ENCODE measurements around the gene MYO1H.

Gene MYO1H

DNA sequence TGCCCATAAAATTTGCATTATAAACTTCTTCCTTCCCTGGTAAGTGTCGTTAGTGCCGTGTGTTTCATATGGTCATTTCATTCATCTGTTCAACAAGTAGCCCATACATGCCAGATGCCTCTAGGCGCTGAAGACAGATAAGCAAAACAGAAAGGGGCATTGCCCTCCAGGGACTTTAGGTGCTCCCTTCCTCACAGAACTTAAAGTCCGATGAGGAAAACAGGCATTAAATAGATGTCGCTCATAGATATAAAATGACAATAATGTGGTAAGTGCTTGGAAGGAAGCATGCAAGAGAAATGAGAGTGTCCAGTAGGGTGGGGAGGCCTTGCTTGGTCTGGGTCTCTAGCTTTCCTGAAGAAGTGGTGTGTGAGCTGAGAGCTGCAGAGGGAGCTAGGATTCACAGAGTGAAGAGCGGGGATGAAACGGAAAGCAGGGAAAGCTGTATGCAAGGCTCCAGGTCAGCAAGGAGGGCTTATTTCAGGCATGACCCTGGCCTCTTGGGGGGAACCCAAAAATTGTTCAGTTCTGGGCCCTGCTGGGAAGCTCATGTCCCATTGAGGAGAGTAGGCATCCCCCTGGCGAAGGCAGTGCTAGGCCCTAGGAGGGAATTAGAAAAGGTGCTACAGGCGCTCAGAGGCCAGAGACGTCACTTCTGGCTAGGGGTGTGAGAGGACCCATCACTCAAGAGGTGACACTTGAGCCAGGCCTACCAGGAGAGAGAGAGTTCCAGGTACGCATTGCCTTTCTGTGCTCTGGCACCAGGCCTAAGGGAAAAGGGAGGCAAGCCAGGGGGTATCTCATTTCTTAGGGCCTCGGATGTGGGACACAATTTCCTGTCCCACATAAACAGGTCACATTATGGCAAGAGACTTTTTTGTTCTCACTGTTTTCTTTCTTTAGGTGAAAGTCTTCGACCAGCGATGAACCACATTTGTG lies 141.6 kb downstream of the MYO1H start:
- Mint-ChIP-seq H3K36me3 (ENCODE audit: low read depth) (peaks cover 93% of the 10 kb centered on the region), H3K9me3 (no peaks in the 10 kb centered on the region), H3K4me1 (ENCODE audit: low read depth) (no peaks in the 10 kb centered on the region), H3K4me3 (no peak overlapping the region), H3K27me3 (no peaks in the 10 kb centered on the region), H3K27ac (no peak overlapping the region)
- no peak for DNase-seq

DNA sequence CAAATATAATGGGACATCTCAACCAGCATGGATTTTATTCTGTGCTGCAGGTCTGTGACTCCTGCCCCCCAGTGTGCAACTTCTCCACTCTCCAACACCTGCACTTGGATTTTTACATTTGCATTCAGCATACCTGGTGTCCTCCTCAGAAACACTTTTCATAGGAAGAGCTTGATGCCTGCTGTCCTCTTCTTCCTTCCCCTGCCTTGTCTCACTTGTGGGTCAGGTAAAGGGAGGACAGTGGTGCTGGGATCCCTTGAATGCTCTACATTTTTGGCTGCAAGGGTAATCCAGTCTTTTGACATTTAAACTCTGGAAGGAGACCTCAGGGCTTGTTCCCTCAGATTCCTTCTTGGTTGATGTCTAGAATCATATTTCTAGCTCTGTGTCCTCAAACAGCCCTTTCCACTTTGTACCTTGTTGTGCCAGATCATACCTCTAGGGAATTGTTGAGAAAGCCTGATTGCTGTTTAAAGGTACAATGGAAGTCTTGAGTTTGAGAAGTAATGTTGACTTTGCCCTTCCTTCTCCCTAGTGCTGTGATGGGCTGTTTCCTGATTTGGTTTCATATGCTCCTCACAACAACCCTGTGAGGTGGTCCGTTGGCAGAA lies 142.4 kb downstream of the MYO1H start:
- Mint-ChIP-seq H3K36me3 (ENCODE audit: low read depth) (peaks cover 93% of the 10 kb centered on the region), H3K4me1 (ENCODE audit: low read depth) (no peaks in the 10 kb centered on the region), H3K27me3 (no peaks in the 10 kb centered on the region), H3K27ac (no peak overlapping the region), H3K4me3 (no peak overlapping the region), H3K9me3 (no peaks in the 10 kb centered on the region)
- DNase-seq: no peak

DNA sequence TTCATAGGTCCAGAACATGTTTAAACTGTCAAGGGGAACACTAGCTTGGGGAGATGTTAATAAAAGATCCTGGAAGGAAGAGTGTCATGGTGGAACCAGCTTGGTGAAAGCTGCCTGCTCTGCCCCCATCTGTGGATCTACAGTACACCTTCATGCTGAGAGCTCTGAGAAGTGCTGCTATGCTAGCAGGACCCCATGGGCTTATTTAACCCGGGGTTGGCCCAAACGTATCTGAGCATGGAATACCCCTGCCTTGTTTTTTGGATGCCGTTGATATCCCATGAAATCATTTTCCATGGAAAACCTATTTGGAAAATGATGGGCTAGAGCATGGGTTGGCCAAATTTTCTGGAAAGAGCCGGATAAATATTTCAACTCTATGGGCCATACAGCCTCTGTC lies 144.0 kb downstream of the MYO1H start:
- no peaks in the 10 kb centered on the region for H3K4me1 Mint-ChIP-seq (ENCODE audit: low read depth)
- H3K9me3 Mint-ChIP-seq: no peaks in the 10 kb centered on the region
- H3K27me3 Mint-ChIP-seq: no peaks in the 10 kb centered on the region
- H3K36me3 Mint-ChIP-seq (ENCODE audit: low read depth): peaks cover 93% of the 10 kb centered on the region
- no peak overlapping the region for H3K27ac Mint-ChIP-seq
- DNase-seq: no peak
- H3K4me3 Mint-ChIP-seq: no peak overlapping the region

DNA sequence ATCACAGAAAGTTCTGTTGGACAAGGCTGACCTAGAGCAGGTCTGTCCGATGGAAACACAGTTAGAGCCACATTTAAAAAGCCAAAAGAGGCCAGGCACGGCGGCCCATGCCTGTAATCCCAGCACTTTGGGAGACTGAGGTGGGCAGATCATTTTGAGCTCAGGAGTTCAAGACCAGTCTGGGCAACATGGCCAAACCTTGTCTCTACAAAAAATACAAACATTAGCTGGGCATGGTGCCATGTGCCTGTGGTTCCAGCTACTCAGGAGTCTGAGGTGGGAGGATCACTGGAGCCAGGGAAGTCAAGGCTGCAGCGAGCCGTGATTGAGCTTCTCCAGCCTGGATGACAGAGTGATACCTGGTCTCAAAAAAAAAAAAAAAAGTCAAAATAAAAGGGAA lies 144.7 kb downstream of the MYO1H start:
- no peak for DNase-seq
- no peaks in the 10 kb centered on the region for H3K4me1 Mint-ChIP-seq (ENCODE audit: low read depth)
- H3K4me3 Mint-ChIP-seq: no peak overlapping the region
- H3K27me3 Mint-ChIP-seq: no peaks in the 10 kb centered on the region
- peaks cover 90% of the 10 kb centered on the region for H3K36me3 Mint-ChIP-seq (ENCODE audit: low read depth)
- no peak overlapping the region for H3K27ac Mint-ChIP-seq
- H3K9me3 Mint-ChIP-seq: no peaks in the 10 kb centered on the region

DNA sequence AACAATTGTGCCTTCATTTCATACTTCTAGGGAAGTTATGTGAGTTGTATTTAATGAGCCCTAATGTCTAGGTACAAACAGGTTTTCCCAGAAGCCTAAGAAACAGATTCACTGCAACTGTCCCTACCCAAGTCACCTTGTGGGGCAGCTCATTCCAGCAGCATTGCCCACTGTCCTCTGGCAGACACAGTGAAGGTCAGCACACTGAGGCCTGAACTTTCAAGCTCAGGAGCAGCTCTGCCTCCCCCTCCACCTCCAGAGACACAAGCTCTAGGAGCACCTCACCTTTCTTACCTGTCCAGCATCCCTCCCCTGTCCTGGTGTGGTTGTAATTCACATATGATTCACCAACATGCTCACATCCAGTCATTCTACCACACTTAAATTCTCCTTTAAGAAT lies 145.4 kb downstream of the MYO1H start:
- DNase-seq: no peak
- Mint-ChIP-seq H3K36me3 (ENCODE audit: low read depth) (peaks cover 90% of the 10 kb centered on the region), H3K4me1 (ENCODE audit: low read depth) (no peaks in the 10 kb centered on the region), H3K27me3 (no peaks in the 10 kb centered on the region), H3K27ac (no peak overlapping the region), H3K9me3 (no peaks in the 10 kb centered on the region), H3K4me3 (no peak overlapping the region)

DNA sequence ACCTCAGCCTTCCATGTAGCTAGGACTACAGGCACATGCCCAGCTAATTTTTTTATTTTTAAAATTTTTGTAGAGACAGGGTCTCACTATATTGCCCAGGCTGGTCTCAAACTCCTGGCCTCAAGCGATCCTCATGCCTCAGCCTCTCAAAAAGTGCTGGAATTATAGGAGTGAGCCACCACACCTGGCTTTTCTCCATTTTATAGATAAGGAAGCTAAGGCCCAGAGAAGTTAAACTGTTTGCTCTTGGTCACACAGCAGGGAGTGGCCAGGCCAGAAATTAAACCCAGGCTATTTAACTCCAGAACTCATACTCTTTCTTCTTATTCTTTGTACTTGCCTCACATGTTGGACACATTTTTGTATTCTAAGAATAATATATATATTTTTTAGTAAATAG lies 146.2 kb downstream of the MYO1H start:
- no peak for DNase-seq
- Mint-ChIP-seq H3K27ac (no peak overlapping the region), H3K27me3 (no peaks in the 10 kb centered on the region), H3K4me1 (ENCODE audit: low read depth) (no peaks in the 10 kb centered on the region), H3K9me3 (no peaks in the 10 kb centered on the region), H3K36me3 (ENCODE audit: low read depth) (peaks cover 90% of the 10 kb centered on the region), H3K4me3 (no peak overlapping the region)

DNA sequence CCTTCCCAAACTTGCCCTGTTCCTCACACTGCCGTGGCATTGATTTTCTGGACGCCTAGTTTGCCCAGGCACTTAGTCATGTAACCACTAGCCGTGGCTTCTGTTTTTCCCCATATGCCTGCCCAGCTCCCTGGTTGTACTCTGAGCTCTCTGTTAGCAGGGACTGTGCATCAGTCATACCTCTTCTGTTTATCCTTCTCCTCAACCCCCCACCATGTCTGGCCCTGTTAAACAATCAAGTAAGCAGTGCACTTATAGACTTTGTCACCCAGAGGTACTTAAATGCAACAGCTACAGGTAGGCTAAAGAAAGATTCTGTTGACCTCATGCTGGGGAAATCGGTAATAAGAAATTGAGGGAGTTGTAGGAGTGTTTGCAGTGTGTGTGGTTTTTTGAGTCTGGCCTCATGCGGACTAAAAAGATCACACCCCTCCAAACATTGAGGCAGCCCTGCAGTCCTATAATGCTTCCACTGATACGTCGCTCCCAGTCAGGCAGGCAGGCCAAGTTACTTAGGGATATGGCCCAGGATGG lies 146.7 kb downstream of the MYO1H start:
- no peaks in the 10 kb centered on the region for H3K9me3 Mint-ChIP-seq
- H3K27me3 Mint-ChIP-seq: no peaks in the 10 kb centered on the region
- no peak overlapping the region for H3K27ac Mint-ChIP-seq
- peaks cover 90% of the 10 kb centered on the region for H3K36me3 Mint-ChIP-seq (ENCODE audit: low read depth)
- no peaks in the 10 kb centered on the region for H3K4me1 Mint-ChIP-seq (ENCODE audit: low read depth)
- DNase-seq: no peak
- no peak overlapping the region for H3K4me3 Mint-ChIP-seq

DNA sequence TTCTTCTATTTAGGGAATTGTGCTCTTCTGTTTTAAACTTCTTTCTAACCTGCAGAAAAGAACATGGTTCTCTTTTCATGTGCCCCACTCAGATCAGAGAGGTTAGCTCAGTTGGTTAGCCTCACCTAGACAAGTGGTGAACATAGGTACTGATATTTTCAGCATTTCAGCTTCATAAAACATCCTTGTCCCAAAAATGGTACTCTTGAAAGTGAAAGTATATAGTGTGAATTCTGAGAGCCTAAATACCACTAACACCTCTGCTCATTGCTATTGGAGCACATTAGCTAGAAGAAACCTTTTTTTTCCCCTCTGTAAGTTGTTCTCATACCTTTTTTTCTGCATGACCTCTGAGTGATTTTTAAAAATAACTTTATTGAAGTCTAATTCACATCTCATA lies 147.3 kb downstream of the MYO1H start:
- no peak for DNase-seq
- Mint-ChIP-seq H3K27me3 (no peaks in the 10 kb centered on the region), H3K27ac (no peak overlapping the region), H3K36me3 (ENCODE audit: low read depth) (peaks cover 89% of the 10 kb centered on the region), H3K4me1 (ENCODE audit: low read depth) (no peaks in the 10 kb centered on the region), H3K9me3 (no peaks in the 10 kb centered on the region), H3K4me3 (no peak overlapping the region)

DNA sequence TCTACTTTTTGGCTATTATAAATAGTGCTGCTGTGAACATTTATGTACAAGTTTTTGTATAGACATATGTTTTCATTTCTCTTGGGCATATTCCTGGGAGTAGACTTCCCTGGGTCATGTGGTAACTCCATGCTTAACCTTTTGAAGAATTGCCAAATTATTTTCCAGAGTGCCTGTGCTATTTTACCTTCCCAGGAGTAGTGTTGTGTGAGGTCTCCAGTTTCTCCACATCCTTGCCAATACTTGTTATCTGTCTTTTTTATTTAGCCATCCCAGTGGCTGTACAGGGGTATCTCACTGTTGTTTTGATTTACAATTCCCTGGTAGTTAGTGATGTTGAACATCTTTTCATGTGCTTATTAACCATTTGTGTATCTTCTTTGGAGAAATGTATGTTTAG lies 148.6 kb downstream of the MYO1H start:
- Mint-ChIP-seq H3K27ac (no peak overlapping the region), H3K27me3 (no peaks in the 10 kb centered on the region)

DNA sequence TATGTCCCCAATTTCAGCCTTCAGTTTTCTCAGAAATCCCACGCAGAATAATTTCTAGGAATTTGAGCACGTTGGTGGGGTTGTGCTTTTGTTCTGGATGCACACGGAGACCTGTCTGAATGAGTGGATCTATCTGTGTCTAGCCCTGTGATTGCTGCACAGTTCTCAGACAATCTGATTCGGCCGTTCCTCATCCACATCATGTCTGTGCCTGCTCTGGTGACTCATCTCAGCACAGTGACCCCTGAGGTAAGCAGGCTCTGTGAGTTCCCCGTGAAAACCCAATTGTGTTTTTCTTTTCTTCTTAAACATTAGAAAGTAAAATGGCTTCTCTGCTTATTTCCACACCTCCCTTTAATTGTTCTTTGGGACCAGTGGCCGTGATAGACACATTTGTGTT lies 150.0 kb downstream of the MYO1H start:
- H3K4me1 Mint-ChIP-seq (ENCODE audit: low read depth): no peaks in the 10 kb centered on the region
- H3K27ac Mint-ChIP-seq: no peak overlapping the region
- H3K9me3 Mint-ChIP-seq: no peaks in the 10 kb centered on the region
- peaks cover 92% of the 10 kb centered on the region for H3K36me3 Mint-ChIP-seq (ENCODE audit: low read depth)
- no peak overlapping the region for H3K4me3 Mint-ChIP-seq
- H3K27me3 Mint-ChIP-seq: no peaks in the 10 kb centered on the region
- no peak for DNase-seq

More for the DNA sequence above, 148.6 kb downstream of the MYO1H start:
- no peak for DNase-seq
- Mint-ChIP-seq H3K36me3 (ENCODE audit: low read depth) (peaks cover 90% of the 10 kb centered on the region), H3K4me3 (no peak overlapping the region), H3K9me3 (no peaks in the 10 kb centered on the region), H3K4me1 (ENCODE audit: low read depth) (no peaks in the 10 kb centered on the region)
